DMS79 treated with DMSO at 0.1 percent for 48 hours (cell line): ENCODE measurements around the gene CAPG.

Source experiments
- DNase-seq: peaks from one replicate; lab custom pipeline; 2025; lab: John Stamatoyannopoulos, UW

CAPG gene

GRCh38 chr2:85438201-85439024 is 28.2 kb upstream of the CAPG start:
- peak; percentile 57 for DNase-seq

- DNase-seq, result peak; percentile 76
These were observed 27.5 kb upstream of the CAPG start for GRCh38 chr2:85437488-85438200.

- DNase-seq, result peak; percentile 56
These were observed 26.8 kb upstream of the CAPG start for GRCh38 chr2:85436836-85437487.

- DNase-seq, result no peak
These were observed 26.0 kb upstream of the CAPG start for GRCh38 chr2:85435981-85436835.

GRCh38 chr2:85435220-85435958 is 25.2 kb upstream of the CAPG start:
- peak; percentile 90 for DNase-seq

- DNase-seq, result no peak
These were observed 24.5 kb upstream of the CAPG start for GRCh38 chr2:85434696-85435095.

GRCh38 chr2:85433511-85434089 is 23.4 kb upstream of the CAPG start:
- peak; percentile 89 for DNase-seq

GRCh38 chr2:85431570-85432205 is 21.5 kb upstream of the CAPG start:
- no peak for DNase-seq

GRCh38 chr2:85430752-85431569 is 20.8 kb upstream of the CAPG start:
- peak; percentile 79 for DNase-seq

GRCh38 chr2:85429924-85430289 is 19.7 kb upstream of the CAPG start:
- no peak for DNase-seq

GRCh38 chr2:85429213-85429923 is 19.2 kb upstream of the CAPG start:
- DNase-seq, result no peak

- no peak for DNase-seq
These were observed 18.2 kb upstream of the CAPG start for GRCh38 chr2:85428343-85428881.

GRCh38 chr2:85427300-85427835 is 17.2 kb upstream of the CAPG start:
- no peak for DNase-seq

- DNase-seq, result no peak
These were observed 15.4 kb upstream of the CAPG start for GRCh38 chr2:85425588-85425987.

- no peak for DNase-seq
These were observed 13.4 kb upstream of the CAPG start for GRCh38 chr2:85423525-85423924.

GRCh38 chr2:85422072-85422457 is 11.9 kb upstream of the CAPG start:
- DNase-seq, result no peak

GRCh38 chr2:85421260-85422071 is 11.3 kb upstream of the CAPG start:
- no peak for DNase-seq
